Activated CD4-positive, alpha-beta T cell treated with anti-CD3 and anti-CD28 coated beads, Interleukin-2, Interleukin-4, amounts not matched to agents 100 ng/mL and 50 ng/mL, durations not matched to agents 16 hours and 8 hours (primary cell): ENCODE measurements around the gene FAM227B.
"Not testable (repeated sequence)": the region's sequence is repeated elsewhere in the genome, so short reads cannot be mapped to it uniquely, and the experiment has no call there.

ENCODE experiments used
- DNase-seq: peaks from one replicate; pipeline ENCODE4 v3.0.0-alpha.2; 2020; ENCODE audit warnings: low spot score

FAM227B gene

GRCh38 chr15:49372366-49372765 lies 248.3 kb downstream of the FAM227B start:
- no peak for DNase-seq

GRCh38 chr15:49370782-49371181 lies 249.8 kb downstream of the FAM227B start:
- DNase-seq: no peak

GRCh38 chr15:49366496-49366895 lies 254.1 kb downstream of the FAM227B start:
- DNase-seq: no peak

GRCh38 chr15:49361370-49361769 lies 259.2 kb downstream of the FAM227B start:
- DNase-seq: no peak

GRCh38 chr15:49354439-49354838 lies 266.2 kb downstream of the FAM227B start:
- not testable (repeated sequence) for DNase-seq

- no peak for DNase-seq
These were observed 277.1 kb downstream of the FAM227B start for GRCh38 chr15:49343546-49343945.

GRCh38 chr15:49339656-49340055 lies 281.0 kb downstream of the FAM227B start:
- no peak for DNase-seq

- no peak for DNase-seq
These were observed 288.7 kb downstream of the FAM227B start for GRCh38 chr15:49331951-49332350.

GRCh38 chr15:49331442-49331841 lies 289.2 kb downstream of the FAM227B start:
- no peak for DNase-seq

- no peak for DNase-seq
These were observed 290.5 kb downstream of the FAM227B start for GRCh38 chr15:49330166-49330565.

GRCh38 chr15:49328941-49329340 lies 291.7 kb downstream of the FAM227B start:
- DNase-seq: no peak

- DNase-seq: no peak
These were observed 292.7 kb downstream of the FAM227B start for GRCh38 chr15:49327927-49328326.

GRCh38 chr15:49323207-49323606 lies 297.4 kb downstream of the FAM227B start:
- no peak for DNase-seq

GRCh38 chr15:49320351-49320750 lies 300.3 kb downstream of the FAM227B start:
- no peak for DNase-seq

GRCh38 chr15:49315391-49315823 lies 305.2 kb downstream of the FAM227B start:
- DNase-seq: no peak

GRCh38 chr15:49314716-49315115 lies 305.9 kb downstream of the FAM227B start:
- DNase-seq: no peak

- DNase-seq: no peak
These were observed 307.0 kb downstream of the FAM227B start for GRCh38 chr15:49313650-49314049.

- no peak for DNase-seq
These were observed 310.7 kb downstream of the FAM227B start for GRCh38 chr15:49309889-49310288.

- DNase-seq: no peak
These were observed 311.9 kb downstream of the FAM227B start for GRCh38 chr15:49308686-49309085.

GRCh38 chr15:49306551-49306950 lies 314.1 kb downstream of the FAM227B start:
- DNase-seq: no peak

- no peak for DNase-seq
These were observed 317.6 kb downstream of the FAM227B start for GRCh38 chr15:49303003-49303402.

- DNase-seq: no peak
These were observed 319.1 kb downstream of the FAM227B start for GRCh38 chr15:49301562-49301961.

GRCh38 chr15:49300856-49301255 lies 319.8 kb downstream of the FAM227B start:
- DNase-seq: no peak

GRCh38 chr15:49297584-49297983 lies 323.0 kb downstream of the FAM227B start:
- DNase-seq: no peak

- no peak for DNase-seq
These were observed 324.4 kb downstream of the FAM227B start for GRCh38 chr15:49296258-49296657.
